LNCaP clone FGC (cell line): Measurements from ENCODE around the gene RBP3.

Experiments used
- DNase-seq: peaks from one replicate; pipeline ENCODE4 v3.0.0-alpha.2; 2011; ENCODE audit warnings: low read depth
- H3K4me3 ChIP-seq: 2 replicates; pipeline ENCODE4 v1.5.1; 2011; ENCODE audit warnings: mild to moderate bottlenecking, low read depth, low read length, control low read depth
- CTCF ChIP-seq: IDR thresholded peaks from 2 replicates; pipeline ENCODE4 v1.5.1; 2012; ENCODE audit warnings: mild to moderate bottlenecking; ENCODE audit not compliant: control insufficient read depth, insufficient read depth; ENCODE audit errors: extremely low read depth

RBP3 gene

GRCh38 chr10:47349516-47349915, 1.4 kb downstream of the RBP3 start:
- H3K4me3 ChIP-seq, result no peak overlapping the region
- TF ChIP-seq CTCF, result no peak
- no peak for DNase-seq

- H3K4me3 ChIP-seq, result no peak overlapping the region
These were observed 1.8 kb downstream of the RBP3 start for GRCh38 chr10:47349941-47350371.

GRCh38 chr10:47350671-47351640, 2.8 kb downstream of the RBP3 start:
- no peak for TF ChIP-seq CTCF
- no peak overlapping the region for H3K4me3 ChIP-seq

More at GRCh38 chr10:47349941-47350371, 1.8 kb downstream of the RBP3 start:
- no peak for TF ChIP-seq CTCF
- DNase-seq, result no peak

GRCh38 chr10:47351899-47352815, 4.0 kb downstream of the RBP3 start:
- DNase-seq, result no peak
- no peak for TF ChIP-seq CTCF
- no peak overlapping the region for H3K4me3 ChIP-seq

More at GRCh38 chr10:47350671-47351640, 2.8 kb downstream of the RBP3 start:
- DNase-seq, result no peak

- no peak for DNase-seq
- no peak for TF ChIP-seq CTCF
- H3K4me3 ChIP-seq, result no peak overlapping the region
These were observed 5.2 kb downstream of the RBP3 start for GRCh38 chr10:47353351-47353750.

- no peak for TF ChIP-seq CTCF
- no peak overlapping the region for H3K4me3 ChIP-seq
- DNase-seq, result no peak
These were observed 6.0 kb downstream of the RBP3 start for GRCh38 chr10:47354165-47354564.
